ENCODE data around the gene NOSIP.

DNA sequence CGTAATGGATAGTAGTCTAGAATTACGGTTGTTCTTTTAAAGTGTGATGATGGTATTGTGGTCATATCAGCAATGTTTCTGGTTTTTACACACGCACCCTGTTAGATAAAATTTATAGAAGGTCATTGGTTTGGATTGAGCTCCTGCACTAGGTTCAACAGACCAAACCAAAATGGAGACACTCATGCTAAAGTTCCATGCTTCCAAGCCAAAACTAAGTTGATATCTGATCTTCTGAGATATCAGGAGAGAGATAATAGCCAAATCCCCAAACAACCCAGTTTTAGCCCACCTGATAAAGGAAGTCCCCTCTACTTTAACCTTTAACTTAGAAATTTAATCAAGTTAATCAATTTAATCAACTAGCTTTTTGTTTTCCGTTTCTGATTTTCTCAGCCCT lies 1.2 kb downstream of the NOSIP start:
- no peak for TF ChIP-seq POLR2AphosphoS5 (IDR thresholded peaks at IDR 0.05; ENCODE audit: borderline replicate concordance, low read depth, low read length)
- TF ChIP-seq EZH2 (IDR thresholded peaks at IDR 0.05) = no peak

All from SK-N-MC (cell line).